GM18951 (cell line): Measurements from ENCODE around the gene RHOV.

Source experiments
- POLR2A ChIP-seq: IDR thresholded peaks from 4 replicates; pipeline ENCODE4 v1.6.1; 2011; ENCODE audit warnings: mild to moderate bottlenecking; ENCODE audit not compliant: insufficient read length, insufficient read depth; ENCODE audit errors: extremely low read depth
- in situ Hi-C: fragments of 300-500 bp; cut with MboI; formaldehyde crosslinking; loops from one replicate; pipeline ENCODE4 v1.12.0; 2022; ENCODE audit warnings: low sequenced_read_pairs, mixed read lengths, inconsistent platforms; ENCODE audit not compliant: unreplicated experiment

Gene RHOV

DNA sequence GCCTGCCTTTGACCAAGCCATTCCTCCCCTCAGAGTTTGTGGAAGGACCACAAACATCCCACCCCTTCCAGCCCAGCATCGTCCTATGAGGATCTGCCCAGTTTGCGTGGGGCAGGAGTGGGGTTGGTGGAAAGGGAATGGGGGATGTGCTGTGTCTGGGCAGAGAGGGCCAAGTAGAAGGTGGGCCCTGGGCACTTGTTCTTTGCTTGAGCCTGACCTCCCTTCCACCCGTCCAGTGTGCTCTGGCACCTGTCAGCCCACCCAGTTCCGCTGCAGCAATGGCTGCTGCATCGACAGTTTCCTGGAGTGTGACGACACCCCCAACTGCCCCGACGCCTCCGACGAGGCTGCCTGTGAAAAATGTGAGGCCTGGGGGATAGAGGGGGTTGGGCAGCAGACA is 19.9 kb downstream of the RHOV start:
- in situ Hi-C loops: loop anchor here (5.0 kb wide), 1 partner anchor 38 kb away; the partner anchor contains the start of gene VPS18
- no peak for TF ChIP-seq POLR2A

DNA sequence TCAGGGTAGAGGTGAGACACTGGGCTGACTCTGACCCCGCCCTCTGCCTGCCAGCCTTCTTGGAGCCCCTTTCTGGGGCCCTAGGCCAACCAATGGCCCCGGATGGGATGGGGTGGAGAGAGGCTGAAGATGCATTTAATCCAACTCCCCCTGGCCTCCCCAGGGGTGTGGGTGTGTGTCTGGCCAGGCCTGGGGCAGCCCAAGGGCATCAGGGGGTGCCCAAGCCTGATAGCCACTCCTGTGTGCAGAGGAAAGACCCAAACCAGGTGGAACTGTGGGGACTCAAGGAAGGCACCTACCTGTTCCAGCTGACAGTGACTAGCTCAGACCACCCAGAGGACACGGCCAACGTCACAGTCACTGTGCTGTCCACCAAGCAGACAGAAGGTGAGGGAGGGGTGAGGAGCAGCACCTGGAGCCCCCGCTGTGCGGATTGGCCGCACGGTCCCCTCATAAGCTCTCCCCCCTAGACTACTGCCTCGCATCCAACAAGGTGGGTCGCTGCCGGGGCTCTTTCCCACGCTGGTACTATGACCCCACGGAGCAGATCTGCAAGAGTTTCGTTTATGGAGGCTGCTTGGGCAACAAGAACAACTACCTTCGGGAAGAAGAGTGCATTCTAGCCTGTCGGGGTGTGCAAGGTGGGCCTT is 20.7 kb downstream of the RHOV start:
- in situ Hi-C loops: loop anchor here (5.0 kb wide), 1 partner anchor 39 kb away; the partner anchor contains the start of gene VPS18
- TF ChIP-seq POLR2A: no peak

DNA sequence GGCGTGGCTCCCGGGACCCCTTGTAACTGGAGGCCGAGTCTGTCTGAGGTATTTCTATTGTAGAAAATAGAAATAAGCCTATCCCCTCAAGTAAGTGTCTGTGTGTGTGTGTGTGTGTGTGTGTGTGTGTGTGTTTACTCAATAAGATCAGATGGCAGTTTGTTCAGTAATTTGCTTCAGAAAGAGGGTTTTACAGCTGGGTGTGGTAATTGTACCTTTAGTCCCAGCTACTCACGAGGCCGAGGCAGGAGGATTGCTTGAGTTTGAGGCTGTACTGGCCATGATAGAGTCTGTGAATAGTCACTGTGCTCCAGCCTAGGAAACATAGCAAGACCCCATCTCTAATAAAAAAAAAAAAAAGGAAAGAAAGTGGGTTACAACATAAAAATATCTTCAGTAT is 21.5 kb downstream of the RHOV start:
- in situ Hi-C loops: loop anchor here (5.0 kb wide), 1 partner anchor 40 kb away; the partner anchor contains the start of gene VPS18
- no peak for TF ChIP-seq POLR2A

DNA sequence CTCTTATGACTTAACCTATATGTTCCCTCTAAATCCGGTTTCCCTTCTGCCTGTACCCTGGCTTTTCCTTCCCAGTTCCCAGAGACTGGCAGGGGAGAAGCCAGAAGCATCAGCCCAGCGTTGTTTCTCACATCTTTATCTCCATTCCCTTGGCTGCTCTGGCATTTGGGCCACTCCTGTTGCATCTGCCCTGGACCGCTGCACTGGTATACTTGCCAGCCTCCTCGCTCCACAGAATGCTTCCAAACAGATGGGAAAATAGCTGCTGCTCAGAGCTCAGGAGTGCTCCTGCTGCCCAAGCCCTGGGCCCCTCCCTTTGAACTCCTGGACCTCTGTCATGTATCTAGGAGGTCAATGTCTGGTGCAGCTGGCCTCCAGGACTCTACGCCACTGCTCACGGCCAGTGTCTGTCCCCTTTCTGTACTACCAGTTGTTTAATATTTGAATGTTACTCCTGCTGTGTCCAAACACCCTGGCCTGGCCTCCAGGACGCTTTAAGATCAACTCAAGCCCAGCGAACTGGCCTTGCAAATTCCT is 23.4 kb downstream of the RHOV start:
- in situ Hi-C loops: loop anchor here (5.0 kb wide), 1 partner anchor 42 kb away; the partner anchor contains the start of gene VPS18
- TF ChIP-seq POLR2A: no peak

DNA sequence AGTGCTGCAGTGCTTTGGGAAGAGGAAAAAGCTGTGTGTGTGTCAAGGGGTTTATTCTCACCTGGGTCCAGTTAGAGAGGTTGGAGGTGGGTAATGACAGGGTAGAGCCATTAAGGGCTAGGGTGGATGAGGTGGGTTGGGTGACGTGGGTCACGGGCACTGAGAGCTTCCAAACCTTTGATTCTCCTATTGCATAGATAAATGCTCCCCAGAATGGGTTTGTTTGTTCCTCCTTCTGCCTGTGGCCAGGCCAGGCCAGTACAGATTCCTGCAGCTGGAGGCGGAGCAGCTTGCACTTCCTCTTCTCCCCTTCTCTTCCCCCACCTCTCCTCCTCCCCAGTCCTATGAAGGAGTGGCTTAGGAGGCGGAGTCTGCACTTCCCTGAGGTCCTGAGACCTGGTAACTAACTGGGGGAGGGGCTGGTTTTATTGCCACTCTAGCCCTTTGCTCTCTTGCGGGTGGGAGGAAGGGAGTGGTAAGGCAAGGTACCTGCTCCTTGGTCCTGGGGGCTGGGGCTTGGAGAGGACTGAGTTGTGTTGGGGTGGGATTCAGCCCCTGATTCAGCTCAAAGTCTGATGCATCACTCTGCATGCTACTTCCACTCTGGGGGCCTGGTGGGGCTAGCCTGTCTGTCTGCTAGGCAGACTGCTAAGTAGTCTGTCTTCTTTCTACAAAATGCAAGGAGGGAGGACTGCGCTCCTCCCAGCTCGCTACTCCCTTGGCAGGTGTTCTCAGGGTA is 26.6 kb downstream of the RHOV start:
- TF ChIP-seq POLR2A: peak; percentile 37

DNA sequence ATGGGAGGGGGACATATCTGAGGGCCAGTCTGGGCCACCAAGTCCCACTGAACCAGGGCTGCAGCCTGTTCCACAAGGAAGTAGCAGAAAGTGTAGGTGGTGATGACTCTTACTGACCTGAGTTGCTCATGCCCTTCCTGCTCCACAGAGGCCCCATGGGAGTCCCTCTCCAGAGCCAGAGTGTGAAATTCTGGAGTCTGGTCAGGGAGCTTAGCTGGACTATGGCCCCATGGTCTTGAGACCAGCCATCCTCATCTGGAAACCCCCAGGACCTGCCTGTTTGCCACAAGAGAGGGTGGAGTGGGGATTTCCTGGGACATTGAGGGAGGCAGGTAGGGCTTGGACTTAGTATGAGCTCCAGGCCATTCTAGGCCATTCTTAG is 27.2 kb downstream of the RHOV start:
- in situ Hi-C loops: no loop called here
- TF ChIP-seq POLR2A: no peak

More for the DNA sequence above, 26.6 kb downstream of the RHOV start:
- in situ Hi-C loops: no loop called here

DNA sequence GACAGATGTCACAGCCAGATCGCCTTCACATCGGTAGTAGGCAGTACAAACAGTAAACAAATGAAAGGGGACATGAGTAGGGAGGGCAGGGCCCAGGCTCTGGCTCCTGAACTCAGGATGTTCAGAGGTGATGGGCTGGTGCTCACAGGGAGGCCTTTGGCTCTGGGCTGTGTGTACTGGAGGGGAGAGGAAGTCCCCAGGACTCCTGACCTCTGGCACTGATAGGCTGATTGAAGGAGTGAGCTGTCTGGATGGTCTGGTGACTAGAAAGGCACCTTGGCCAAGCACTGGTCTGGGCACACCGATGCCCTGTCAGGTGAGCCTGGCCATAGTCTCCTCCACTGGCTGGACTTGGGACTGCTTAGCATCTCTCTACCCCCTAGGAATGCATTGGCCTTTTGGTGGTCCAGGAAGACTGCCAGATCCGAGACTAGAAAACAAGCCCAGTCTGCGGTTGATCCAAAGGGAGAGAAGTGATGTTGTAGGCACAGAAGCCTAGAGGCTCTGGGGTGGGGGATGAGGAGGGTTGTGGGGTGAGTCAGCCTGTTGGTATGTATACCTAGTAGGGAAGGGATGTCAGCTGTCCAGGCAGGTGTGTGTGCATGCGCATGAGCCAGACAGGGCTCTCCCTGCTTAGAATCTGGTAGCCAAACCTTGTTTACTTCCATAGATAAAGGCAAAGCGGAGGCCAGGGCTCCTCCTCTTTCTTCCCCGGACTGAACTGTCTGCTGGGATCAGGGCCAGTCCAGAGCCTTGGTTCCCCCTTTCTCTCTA is 28.3 kb downstream of the RHOV start:
- no peak for TF ChIP-seq POLR2A
- in situ Hi-C loops: no loop called here

DNA sequence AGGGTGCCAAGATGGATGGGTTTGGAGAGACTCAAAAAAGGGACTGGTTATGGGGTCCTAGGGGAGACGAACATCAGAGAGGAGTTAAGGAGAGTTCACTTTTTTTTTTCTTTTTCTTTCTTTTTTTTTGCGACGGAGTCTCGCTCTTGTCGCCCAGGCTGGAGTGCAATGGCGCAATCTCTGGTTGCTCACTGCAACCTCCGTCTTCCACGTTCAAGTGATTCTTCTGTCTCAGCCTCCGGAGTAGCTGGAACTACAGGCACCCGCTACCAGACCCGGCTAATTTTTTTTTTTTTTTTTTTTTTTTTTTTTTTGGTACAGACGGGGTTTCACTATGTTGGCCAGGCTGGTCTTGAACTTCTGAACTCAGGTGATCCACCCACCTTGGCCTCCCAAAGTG is 29.0 kb downstream of the RHOV start:
- TF ChIP-seq POLR2A: no peak
- in situ Hi-C loops: no loop called here

DNA sequence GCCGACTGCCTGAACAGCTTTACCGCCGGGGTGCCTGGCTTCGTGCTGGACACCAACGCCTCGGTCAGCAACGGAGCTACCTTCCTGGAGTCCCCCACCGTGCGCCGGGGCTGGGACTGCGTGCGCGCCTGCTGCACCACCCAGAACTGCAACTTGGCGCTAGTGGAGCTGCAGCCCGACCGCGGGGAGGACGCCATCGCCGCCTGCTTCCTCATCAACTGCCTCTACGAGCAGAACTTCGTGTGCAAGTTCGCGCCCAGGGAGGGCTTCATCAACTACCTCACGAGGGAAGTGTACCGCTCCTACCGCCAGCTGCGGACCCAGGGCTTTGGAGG is 29.4 kb downstream of the RHOV start:
- in situ Hi-C loops: no loop called here
- no peak for TF ChIP-seq POLR2A

DNA sequence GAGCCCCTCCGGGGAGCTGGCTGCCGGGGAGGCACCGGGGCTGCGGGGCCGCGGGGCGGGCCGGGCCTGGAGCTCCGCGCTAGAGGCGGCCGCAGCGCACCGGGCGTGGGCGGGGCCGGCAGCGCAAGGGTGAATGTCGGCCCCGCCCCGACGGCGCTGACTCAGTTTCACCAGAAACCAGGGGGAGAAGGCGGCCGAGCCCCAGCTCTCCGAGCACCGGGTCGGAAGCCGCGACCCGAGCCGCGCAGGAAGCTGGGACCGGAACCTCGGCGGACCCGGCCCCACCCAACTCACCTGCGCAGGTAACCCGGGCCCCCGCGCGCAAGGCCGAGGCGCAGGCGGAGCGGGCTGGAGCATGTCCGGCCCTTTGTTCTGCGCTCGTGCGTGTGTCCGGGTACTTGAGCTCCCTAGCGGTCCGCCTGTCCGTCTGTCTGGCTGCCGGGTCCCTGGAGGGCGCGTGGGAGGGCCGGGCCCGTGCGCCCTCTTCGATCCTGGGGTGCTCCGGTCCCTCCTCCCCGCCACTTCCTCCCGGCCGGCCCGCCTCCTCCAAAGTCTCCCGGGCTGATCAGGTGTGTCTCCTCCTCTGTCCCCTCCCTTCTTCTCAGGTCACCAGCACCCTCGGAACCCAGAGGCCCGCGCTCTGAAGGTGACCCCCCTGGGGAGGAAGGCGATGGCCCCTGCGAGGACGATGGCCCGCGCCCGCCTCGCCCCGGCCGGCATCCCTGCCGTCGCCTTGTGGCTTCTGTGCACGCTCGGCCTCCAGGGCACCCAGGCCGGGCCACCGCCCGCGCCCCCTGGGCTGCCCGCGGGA is 29.9 kb downstream of the RHOV start, which contains the start of gene SPINT1:
Gene SPINT1 (plus strand): TSS at position 164 of the 811 bp plus-strand sequence. CDS start 507 bp downstream, at position 671.
- in situ Hi-C loops: no loop called here

DNA sequence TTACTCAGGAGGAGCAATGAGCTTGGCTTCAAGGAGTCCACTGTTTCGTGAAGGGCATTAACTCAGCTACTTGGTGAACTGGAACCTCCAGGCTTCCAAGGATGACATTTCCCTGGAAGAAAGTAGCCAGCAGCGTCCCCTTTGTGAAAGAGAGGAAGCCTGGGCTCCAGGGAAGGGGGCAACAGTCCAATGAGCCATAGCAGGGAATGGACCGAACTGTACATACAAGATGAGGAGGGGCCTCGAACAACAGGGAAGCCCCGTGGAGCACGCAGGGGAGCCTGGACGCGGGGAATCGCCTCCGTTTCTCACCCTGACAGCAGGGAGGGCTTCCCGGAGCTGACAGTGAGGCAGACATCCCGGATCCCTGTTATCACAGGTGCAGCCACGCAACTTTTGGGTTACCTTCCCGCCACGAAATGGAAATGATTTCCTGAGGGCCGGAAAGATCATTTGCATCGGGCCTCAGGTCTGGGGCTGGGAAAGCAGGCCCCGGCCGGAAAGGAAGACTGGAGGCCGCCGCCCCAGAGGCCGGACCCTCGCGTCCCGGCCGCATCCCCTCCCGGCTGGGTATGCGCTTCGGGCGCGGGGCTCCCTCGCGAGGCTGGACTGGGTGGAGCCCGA is 30.7 kb downstream of the RHOV start:
- in situ Hi-C loops: no loop called here
- no peak for TF ChIP-seq POLR2A

More for the DNA sequence above, 29.9 kb downstream of the RHOV start, which contains the start of gene SPINT1:
- no peak for TF ChIP-seq POLR2A

DNA sequence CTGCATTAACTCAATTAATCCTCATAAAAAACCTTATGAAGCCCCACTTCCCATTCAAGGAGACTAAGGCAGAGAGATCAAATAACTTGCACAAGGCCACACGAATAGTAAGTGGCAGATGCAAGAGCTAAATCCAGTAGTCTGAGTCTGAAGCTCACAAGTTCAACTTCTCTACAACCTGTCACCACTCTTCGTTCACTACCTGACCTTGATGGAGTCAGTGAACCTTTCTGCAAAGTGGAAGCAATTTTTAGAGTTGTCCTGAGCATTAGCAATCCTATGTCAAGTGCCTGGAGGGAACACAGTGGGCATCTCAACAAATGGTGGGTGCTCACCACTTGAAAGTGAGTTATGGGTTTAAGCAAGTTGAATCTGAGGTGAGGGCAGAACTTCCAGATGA is 32.3 kb downstream of the RHOV start:
- in situ Hi-C loops: no loop called here
- TF ChIP-seq POLR2A: no peak

DNA sequence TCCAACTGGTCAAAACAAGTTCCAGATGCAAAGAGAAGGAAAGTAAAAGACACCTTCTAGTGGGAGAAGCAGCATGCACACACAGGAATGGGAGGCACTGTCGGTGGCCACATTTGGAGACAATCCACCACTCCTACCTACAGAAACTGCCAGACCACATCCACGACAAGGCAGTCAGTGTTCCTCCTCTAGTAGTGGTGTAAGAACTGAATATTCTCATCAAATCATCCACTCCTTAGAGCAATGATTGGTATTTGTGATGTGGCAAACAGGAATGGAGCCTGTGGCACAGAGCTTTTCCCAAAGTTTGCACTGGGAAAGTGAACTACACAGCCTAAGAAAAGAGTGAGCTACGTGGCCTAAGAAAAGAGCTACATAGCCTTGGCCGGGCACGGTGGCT is 35.3 kb downstream of the RHOV start:
- in situ Hi-C loops: no loop called here
- TF ChIP-seq POLR2A: no peak
